Measurements from ENCODE around the gene THEMIS2. TPM values are rescaled to one million over a fixed set of nuclear protein-coding genes. Genes with fewer than 3 reads are reported as not detected.
"Not testable (repeated sequence)": the region's sequence is repeated elsewhere in the genome, so short reads cannot be mapped to it uniquely, and the experiment has no call there.

The THEMIS2 gene
- 10.1 and 10.7 TPM in 2 replicates for total RNA-seq (2014; rRNA removed; shearing (Covaris generic))

- DNase-seq (ENCODE audit: low read depth), result peak; percentile 59
These were observed at the start of gene THEMIS2 for GRCh38 chr1:27872059-27872801. TSS of gene THEMIS2 (plus strand) at chr1:27872544. CDS start at chr1:27872572, 28 bp downstream.

GRCh38 chr1:27823784-27824183 lies 48.6 kb upstream of the THEMIS2 start:
- no peak for DNase-seq (ENCODE audit: low read depth)

- DNase-seq (ENCODE audit: low read depth), result no peak
These were observed 47.9 kb upstream of the THEMIS2 start for GRCh38 chr1:27824411-27824810.

GRCh38 chr1:27829339-27829960 lies 42.9 kb upstream of the THEMIS2 start:
- not testable (repeated sequence) for DNase-seq (ENCODE audit: low read depth)

GRCh38 chr1:27830621-27831440 lies 41.5 kb upstream of the THEMIS2 start, which contains the start of gene PPP1R8:
TSS of gene PPP1R8 (plus strand) at chr1:27830782. CDS start at chr1:27830836, 54 bp downstream.
- DNase-seq (ENCODE audit: low read depth), result peak; percentile 96

GRCh38 chr1:27831568-27832410 lies 40.6 kb upstream of the THEMIS2 start:
- no peak for DNase-seq (ENCODE audit: low read depth)

- peak; percentile 29 for DNase-seq (ENCODE audit: low read depth)
These were observed 39.6 kb upstream of the THEMIS2 start for GRCh38 chr1:27832762-27833161.

- no peak for DNase-seq (ENCODE audit: low read depth)
These were observed 38.9 kb upstream of the THEMIS2 start for GRCh38 chr1:27833470-27833869.

- DNase-seq (ENCODE audit: low read depth), result no peak
These were observed 37.3 kb upstream of the THEMIS2 start for GRCh38 chr1:27835046-27835445.

- no peak for DNase-seq (ENCODE audit: low read depth)
These were observed 36.8 kb upstream of the THEMIS2 start for GRCh38 chr1:27835501-27835900.

GRCh38 chr1:27849951-27850350 lies 22.4 kb upstream of the THEMIS2 start:
- no peak for DNase-seq (ENCODE audit: low read depth)

GRCh38 chr1:27855085-27855484 lies 17.3 kb upstream of the THEMIS2 start:
- DNase-seq (ENCODE audit: low read depth), result no peak

GRCh38 chr1:27856561-27857343 lies 15.6 kb upstream of the THEMIS2 start:
- DNase-seq (ENCODE audit: low read depth), result no peak

- DNase-seq (ENCODE audit: low read depth), result not testable (repeated sequence)
These were observed 14.8 kb upstream of the THEMIS2 start for GRCh38 chr1:27857552-27857951.

GRCh38 chr1:27858072-27858948 lies 14.0 kb upstream of the THEMIS2 start:
- DNase-seq (ENCODE audit: low read depth), result peak; percentile 84

- DNase-seq (ENCODE audit: low read depth), result no peak
These were observed 13.3 kb upstream of the THEMIS2 start for GRCh38 chr1:27858949-27859576.

GRCh38 chr1:27861436-27861835 lies 10.9 kb upstream of the THEMIS2 start:
- no peak for DNase-seq (ENCODE audit: low read depth)

- no peak for DNase-seq (ENCODE audit: low read depth)
These were observed 10.3 kb upstream of the THEMIS2 start for GRCh38 chr1:27862004-27862403.
